A673 (cell line): ENCODE results near the gene GPAM. TPM values are rescaled to one million over a fixed set of nuclear protein-coding genes. Genes with fewer than 3 reads are reported as not detected.

Experiments used
- BruUV-seq: library from RNA; stranded (reverse); fragments of 400-500 nt; replicated peaks from 2 replicates; lab custom pipeline; 2021; lab: Mats Ljungman, UMichigan
- CTCF ChIA-PET: fragments of 300-600 bp; sonication (Branson Sonifier 250); formaldehyde crosslinking; loops from one replicate; lab custom pipeline; 2022; ENCODE audit warnings: antibody characterized with exemption; lab: Charles Lee
- POLR2A ChIA-PET: fragments of 300-600 bp; sonication (Branson Sonifier 250); formaldehyde crosslinking; loops from one replicate; lab custom pipeline; 2022; ENCODE audit warnings: antibody characterized with exemption; ENCODE audit not compliant: low non-redundant PET; lab: Charles Lee
- DNase-seq: peaks from one replicate; pipeline ENCODE4 v3.0.0-alpha.2; 2015; ENCODE audit warnings: low spot score
- H3K27ac ChIP-seq: fragments of 200-600 bp; sonication (generic); 2 replicates; pipeline ENCODE4 v1.5.1; 2016; ENCODE audit warnings: mixed run types, low read depth, mild to moderate bottlenecking, mixed read lengths, antibody characterized with exemption, low read length; ENCODE audit not compliant: poor library complexity, severe bottlenecking
- H3K27me3 ChIP-seq: fragments of 200-600 bp; sonication (generic); replicated peaks from 2 replicates; pipeline ENCODE4 v1.6.1; 2017; ENCODE audit warnings: mixed run types, low read depth, mild to moderate bottlenecking, mixed read lengths, antibody characterized with exemption, low read length; ENCODE audit not compliant: insufficient read depth, poor library complexity
- H3K36me3 ChIP-seq: fragments of 200-600 bp; sonication (generic); 2 replicates; pipeline ENCODE4 v1.6.1; 2016; ENCODE audit warnings: mixed run types, mild to moderate bottlenecking, mixed read lengths, antibody characterized with exemption, low read length; ENCODE audit not compliant: insufficient read depth, poor library complexity, severe bottlenecking
- H3K4me1 ChIP-seq: fragments of 200-600 bp; sonication (generic); 2 replicates; pipeline ENCODE4 v1.6.1; 2017; ENCODE audit warnings: mixed run types, mild to moderate bottlenecking, mixed read lengths, antibody characterized with exemption, low read length; ENCODE audit not compliant: insufficient read depth, poor library complexity, severe bottlenecking
- H3K4me3 ChIP-seq: fragments of 200-600 bp; sonication (generic); 2 replicates; pipeline ENCODE4 v1.5.1; 2016; ENCODE audit warnings: low read depth, mixed run types, mild to moderate bottlenecking, mixed read lengths, low read length; ENCODE audit not compliant: poor library complexity, severe bottlenecking
- H3K9me3 ChIP-seq: fragments of 200-600 bp; sonication (generic); 2 replicates; pipeline ENCODE4 v1.6.1; 2016; ENCODE audit warnings: mixed run types, low read depth, mild to moderate bottlenecking, mixed read lengths, antibody characterized with exemption, low read length; ENCODE audit not compliant: poor library complexity, severe bottlenecking
- EZH2 ChIP-seq: fragments of 200-600 bp; sonication (generic); IDR thresholded peaks from 2 replicates; pipeline ENCODE4 v1.6.1; 2017; ENCODE audit warnings: borderline replicate concordance, low read depth, mild to moderate bottlenecking, mixed read lengths, antibody characterized with exemption, low read length; ENCODE audit not compliant: poor library complexity, severe bottlenecking
- intact Hi-C: fragments of 100-400 bp; cut with micrococcal nuclease; formaldehyde crosslinking; loops from one replicate; pipeline ENCODE4 v1.10.0; 2022; ENCODE audit not compliant: unreplicated experiment
- total RNA-seq: library from RNA; stranded (reverse); gene quantifications from 2 replicates; pipeline ENCODE4 v1.2.3, GENCODE V29; 2021
- TF ChIP-seq, protein P1 (sequence below): fragments of 300-800, 200-600 bp; sonication (generic); conservative IDR thresholded peaks from 2 replicates; pipeline ENCODE4 v1.5.1; 2017; ENCODE audit warnings: low read depth, mild to moderate bottlenecking, antibody characterized with exemption, low read length, moderate library complexity, mixed read lengths

Gene GPAM
- total RNA-seq, 1 experiment from 2014 or later = 18.1 TPM

- ChIA-PET CTCF (no interaction called here), POLR2A (no interaction called here)
- H3K36me3 ChIP-seq = no peaks in the 10 kb centered on the region
- BruUV-seq = no TSS peak
- H3K4me3 ChIP-seq = no peak overlapping the region
- no peak overlapping the region for H3K27ac ChIP-seq
- H3K27me3 ChIP-seq = no peaks in the 10 kb centered on the region
- intact Hi-C loops = no loop called here
- TF ChIP-seq EZH2 = no peak
- TF ChIP-seq, protein P1, sequence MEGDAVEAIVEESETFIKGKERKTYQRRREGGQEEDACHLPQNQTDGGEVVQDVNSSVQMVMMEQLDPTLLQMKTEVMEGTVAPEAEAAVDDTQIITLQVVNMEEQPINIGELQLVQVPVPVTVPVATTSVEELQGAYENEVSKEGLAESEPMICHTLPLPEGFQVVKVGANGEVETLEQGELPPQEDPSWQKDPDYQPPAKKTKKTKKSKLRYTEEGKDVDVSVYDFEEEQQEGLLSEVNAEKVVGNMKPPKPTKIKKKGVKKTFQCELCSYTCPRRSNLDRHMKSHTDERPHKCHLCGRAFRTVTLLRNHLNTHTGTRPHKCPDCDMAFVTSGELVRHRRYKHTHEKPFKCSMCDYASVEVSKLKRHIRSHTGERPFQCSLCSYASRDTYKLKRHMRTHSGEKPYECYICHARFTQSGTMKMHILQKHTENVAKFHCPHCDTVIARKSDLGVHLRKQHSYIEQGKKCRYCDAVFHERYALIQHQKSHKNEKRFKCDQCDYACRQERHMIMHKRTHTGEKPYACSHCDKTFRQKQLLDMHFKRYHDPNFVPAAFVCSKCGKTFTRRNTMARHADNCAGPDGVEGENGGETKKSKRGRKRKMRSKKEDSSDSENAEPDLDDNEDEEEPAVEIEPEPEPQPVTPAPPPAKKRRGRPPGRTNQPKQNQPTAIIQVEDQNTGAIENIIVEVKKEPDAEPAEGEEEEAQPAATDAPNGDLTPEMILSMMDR = no peak
- DNase-seq = no peak
- H3K9me3 ChIP-seq = no peaks in the 10 kb centered on the region
- no peaks in the 10 kb centered on the region for H3K4me1 ChIP-seq
Measured at GRCh38 chr10:112195224-112195623, 11.7 kb upstream of the GPAM start.

DNA sequence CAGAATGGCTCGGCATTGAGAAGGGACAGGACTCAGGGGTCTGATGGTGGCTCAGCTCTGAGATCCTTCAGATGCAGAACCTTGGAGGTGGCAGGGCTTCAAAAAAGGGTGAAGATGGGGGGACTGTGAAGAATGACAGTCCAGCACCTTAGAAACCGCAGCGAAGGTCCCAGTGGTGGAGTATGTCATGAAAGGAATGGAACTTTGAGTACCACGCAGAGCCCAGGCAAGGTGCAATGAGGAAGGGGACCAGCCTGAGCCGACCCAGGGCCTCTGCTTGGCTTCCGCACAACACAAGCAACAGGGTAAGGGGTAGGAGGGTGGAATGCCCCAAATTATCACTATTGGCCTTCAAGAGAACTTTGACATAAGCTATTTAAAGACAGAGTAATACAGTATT is 8.2 kb upstream of the GPAM start:
- no peak for DNase-seq
- no TSS peak for BruUV-seq
- ChIA-PET POLR2A (no interaction called here), CTCF (no interaction called here)
- intact Hi-C loops = no loop called here
- no peaks in the 10 kb centered on the region for H3K4me1 ChIP-seq
- H3K27ac ChIP-seq = no peak overlapping the region
- H3K36me3 ChIP-seq = no peaks in the 10 kb centered on the region
- H3K27me3 ChIP-seq = no peaks in the 10 kb centered on the region
- H3K4me3 ChIP-seq = no peak overlapping the region
- no peaks in the 10 kb centered on the region for H3K9me3 ChIP-seq
- no peak for TF ChIP-seq EZH2
- TF ChIP-seq, protein P1 = no peak

GRCh38 chr10:112191041-112191590 is 7.6 kb upstream of the GPAM start:
- Histone ChIP-seq H3K36me3 (no peaks in the 10 kb centered on the region), H3K9me3 (no peaks in the 10 kb centered on the region), H3K27me3 (no peaks in the 10 kb centered on the region), H3K27ac (no peak overlapping the region), H3K4me3 (no peak overlapping the region), H3K4me1 (no peaks in the 10 kb centered on the region)
- BruUV-seq = no TSS peak
- POLR2A ChIA-PET = no interaction called here
- DNase-seq = no peak
- intact Hi-C loops = no loop called here
- CTCF ChIA-PET = no interaction called here
- TF ChIP-seq, protein P1 = no peak
- TF ChIP-seq EZH2 = no peak
